ENCODE results near the gene ZFR2. TPM values are rescaled to one million over a fixed set of nuclear protein-coding genes. Genes with fewer than 3 reads are reported as not detected.

The ZFR2 gene
- total and polyA plus RNA-seq, 9 donors, result 0.05 to 0.25 (median 0.14) TPM; not detected in 3

DNA sequence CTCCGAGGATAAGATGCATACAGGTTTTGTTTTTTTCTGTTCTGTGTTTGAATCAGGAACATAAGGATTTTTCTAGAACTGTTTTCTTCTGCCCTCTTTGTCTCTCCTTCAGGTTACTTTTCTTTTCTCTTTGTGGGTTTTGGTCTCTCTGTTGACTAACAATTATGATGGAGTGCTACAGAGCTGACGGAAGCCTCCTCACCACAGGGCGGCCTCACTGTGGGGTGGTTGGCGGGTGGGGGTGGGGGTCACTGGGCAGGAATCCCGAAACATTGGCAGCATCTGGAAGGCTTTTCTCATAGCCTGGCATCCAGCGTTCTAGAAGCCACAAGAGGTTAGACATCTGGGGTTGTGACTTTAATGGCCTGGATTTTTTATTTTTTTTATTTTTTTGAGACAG lies 70.7 kb downstream of the ZFR2 start:
- Histone ChIP-seq H3K4me1 (ENCODE audit: insufficient read depth) (peaks cover 1% of the 10 kb centered on the region), H3K27me3 (no peaks in the 10 kb centered on the region), H3K4me3 (no peak overlapping the region), H3K36me3 (no peaks in the 10 kb centered on the region), H3K9me3 (peaks cover 0 to 3% of the 10 kb centered on the region in 2 donors), H3K27ac (no peak overlapping the region)
- 66 to 71% (median 71%) methylated on average over 6 of the region's 6 CpGs for WGBS, 3 donors
- TF ChIP-seq, protein P1, sequence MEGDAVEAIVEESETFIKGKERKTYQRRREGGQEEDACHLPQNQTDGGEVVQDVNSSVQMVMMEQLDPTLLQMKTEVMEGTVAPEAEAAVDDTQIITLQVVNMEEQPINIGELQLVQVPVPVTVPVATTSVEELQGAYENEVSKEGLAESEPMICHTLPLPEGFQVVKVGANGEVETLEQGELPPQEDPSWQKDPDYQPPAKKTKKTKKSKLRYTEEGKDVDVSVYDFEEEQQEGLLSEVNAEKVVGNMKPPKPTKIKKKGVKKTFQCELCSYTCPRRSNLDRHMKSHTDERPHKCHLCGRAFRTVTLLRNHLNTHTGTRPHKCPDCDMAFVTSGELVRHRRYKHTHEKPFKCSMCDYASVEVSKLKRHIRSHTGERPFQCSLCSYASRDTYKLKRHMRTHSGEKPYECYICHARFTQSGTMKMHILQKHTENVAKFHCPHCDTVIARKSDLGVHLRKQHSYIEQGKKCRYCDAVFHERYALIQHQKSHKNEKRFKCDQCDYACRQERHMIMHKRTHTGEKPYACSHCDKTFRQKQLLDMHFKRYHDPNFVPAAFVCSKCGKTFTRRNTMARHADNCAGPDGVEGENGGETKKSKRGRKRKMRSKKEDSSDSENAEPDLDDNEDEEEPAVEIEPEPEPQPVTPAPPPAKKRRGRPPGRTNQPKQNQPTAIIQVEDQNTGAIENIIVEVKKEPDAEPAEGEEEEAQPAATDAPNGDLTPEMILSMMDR (IDR thresholded peaks at IDR 0.05), result no peak
- no peak for TF ChIP-seq EP300 (IDR thresholded peaks at IDR 0.05)
- TF ChIP-seq POLR2A (IDR thresholded peaks at IDR 0.05), result no peak
- intact Hi-C loops (cut with DNase I), result no loop called here
- DNase-seq, result no peak

DNA sequence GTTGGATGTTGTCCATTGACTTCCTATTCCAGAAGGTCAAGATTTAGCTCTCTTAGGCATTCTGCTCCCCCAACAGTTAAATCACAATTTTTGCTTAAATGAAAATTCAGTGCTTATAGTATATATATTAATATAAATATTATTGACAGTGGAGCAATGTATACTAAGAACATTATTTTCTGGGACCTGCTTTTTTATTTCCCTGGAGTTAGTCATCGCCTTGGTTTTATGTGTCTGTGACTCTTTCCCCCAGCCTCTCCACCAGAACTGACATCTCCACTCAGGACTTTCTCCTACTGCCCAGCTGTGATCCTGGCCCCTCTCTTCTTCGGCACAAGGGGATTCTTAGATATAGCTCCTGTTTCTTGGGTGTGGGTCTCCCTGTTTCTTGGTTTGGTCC lies 72.5 kb downstream of the ZFR2 start:
- Histone ChIP-seq H3K4me1 (ENCODE audit: insufficient read depth) (no peaks in the 10 kb centered on the region), H3K9me3 (peaks cover 0 to 3% of the 10 kb centered on the region in 2 donors), H3K36me3 (no peaks in the 10 kb centered on the region), H3K27ac (no peak overlapping the region), H3K4me3 (no peak overlapping the region), H3K27me3 (no peaks in the 10 kb centered on the region)
- no peak for DNase-seq
- 89 to 95% (median 95%) methylated on average over 2 of the region's 2 CpGs for WGBS, 3 donors
- no peak for TF ChIP-seq POLR2A (IDR thresholded peaks at IDR 0.05)
- TF ChIP-seq, protein P1 (IDR thresholded peaks at IDR 0.05), result no peak
- TF ChIP-seq EP300 (IDR thresholded peaks at IDR 0.05), result no peak
- intact Hi-C loops (cut with DNase I), result no loop called here

DNA sequence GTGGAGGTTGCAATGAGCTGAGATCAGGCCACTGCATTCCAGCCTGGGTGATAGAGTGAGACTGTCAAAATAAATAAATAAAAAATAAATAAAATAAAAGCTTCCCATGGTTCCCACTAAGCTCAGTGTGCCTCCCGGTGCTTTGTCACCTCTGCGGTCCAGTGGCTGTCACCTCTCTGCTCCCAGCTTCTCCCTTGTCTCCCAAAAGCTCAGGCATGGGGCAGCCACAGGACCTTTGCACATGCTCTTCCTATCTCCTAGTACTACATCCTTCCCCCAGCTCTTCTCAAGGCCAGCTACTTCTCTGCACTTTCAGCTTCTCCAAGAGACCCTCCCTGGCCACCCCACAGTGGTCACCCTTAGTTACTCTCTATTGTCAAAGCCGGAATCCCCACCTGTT lies 75.0 kb downstream of the ZFR2 start:
- Histone ChIP-seq H3K4me1 (ENCODE audit: insufficient read depth) (no peaks in the 10 kb centered on the region), H3K27me3 (no peaks in the 10 kb centered on the region), H3K9me3 (peaks cover 0 to 3% of the 10 kb centered on the region in 2 donors), H3K36me3 (no peaks in the 10 kb centered on the region), H3K4me3 (no peak overlapping the region), H3K27ac (no peak overlapping the region)
- TF ChIP-seq POLR2A (IDR thresholded peaks at IDR 0.05), result no peak
- TF ChIP-seq, protein P1 (IDR thresholded peaks at IDR 0.05), result no peak
- intact Hi-C loops (cut with DNase I), result no loop called here
- WGBS, 3 donors, result 92 to 96% (median 95%) methylated on average over 3 of the region's 3 CpGs
- DNase-seq, result no peak

DNA sequence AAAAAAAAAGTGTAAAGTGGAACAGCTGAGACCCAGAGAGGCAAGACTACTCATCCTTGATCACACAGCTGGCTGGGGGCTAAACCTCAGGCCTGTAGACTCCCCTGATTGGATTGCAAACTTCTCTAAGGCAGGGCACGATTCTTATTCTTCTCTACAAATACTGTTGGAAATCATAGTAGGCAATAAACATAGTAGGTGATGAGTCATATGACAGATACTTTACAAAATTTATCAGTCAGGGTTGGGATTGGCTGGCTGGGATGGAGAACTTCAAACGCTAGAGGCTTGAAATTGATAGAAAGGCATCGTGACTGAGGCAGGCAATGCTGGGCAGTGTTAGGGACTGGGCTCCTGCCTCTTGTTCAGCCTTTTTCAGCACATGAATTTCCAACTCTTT lies 76.7 kb downstream of the ZFR2 start:
- Histone ChIP-seq H3K9me3 (peaks cover 0 to 3% of the 10 kb centered on the region in 2 donors), H3K27me3 (no peaks in the 10 kb centered on the region), H3K36me3 (no peaks in the 10 kb centered on the region), H3K4me1 (ENCODE audit: insufficient read depth) (no peaks in the 10 kb centered on the region), H3K27ac (no peak overlapping the region), H3K4me3 (no peak overlapping the region)
- no peak for DNase-seq
- intact Hi-C loops (cut with DNase I), result no loop called here
- WGBS, 3 donors, result 59 to 63% (median 61%) methylated on average over 3 of the region's 3 CpGs
- TF ChIP-seq, protein P1 (IDR thresholded peaks at IDR 0.05), result no peak
- TF ChIP-seq POLR2A (IDR thresholded peaks at IDR 0.05), result no peak
- TF ChIP-seq EP300 (IDR thresholded peaks at IDR 0.05), result no peak
